Heart left ventricle (tissue), 13 donors: ENCODE data around the gene PAK1.

Experiments used
- CTCF ChIP-seq, 12 donors: fragments of 200-600 bp; sonication (generic) in 4 of 12; IDR thresholded peaks; one replicate each; pipeline versions ENCODE4 v1.5.0 to v1.8.0; 2018 to 2022; ENCODE audit warnings: antibody characterized with exemption in 12 of 12, mild to moderate bottlenecking in 5 of 12
- POLR2A ChIP-seq, 2 donors: fragments of 450-650 bp; IDR thresholded peaks; one replicate each; pipeline ENCODE4 v1.6.1; 2017; ENCODE audit warnings: antibody characterized with exemption in 2 of 2, mild to moderate bottlenecking in 2 of 2, moderate library complexity in 2 of 2
- donor health status: ischemic (EF 13 %, LVEDD 7.1; RV severe dilation, severe dysfunction).
- donor health status: DM: no; HTN: yes; CAD: no.
- donor health status: DM: no; HTN: no; CAD: no.
- donor health status: ischemic (EF 25% LVEDD 6.9; RV normal size, moderate dysfunction).
- donor health status: ischemic (EF 25% LVEDD 5.7; RV mildly dilated, moderate dysfunction).
- donor health status: ischemic (EF 35%, LVEDD 5.7; RV mildly dilated, moderate dysfunction).
- donor health status: nonischemic (EF 11% LVEDD 7.7; RV severe dilation, severe dysfunction).
- donor health status: DM: yes; HTN: yes; CAD: no.
- donor health status: PGD.
- donor health status: ischemic (EF 29% LVEDD 5.4; RV normal size, mild dysfunction).
- donor health status: nonischemic (EF 23%, LVEDD 6.1; RV moderate dilation, normal function).

- TF ChIP-seq CTCF (IDR thresholded peaks at IDR 0.05) (no peak), POLR2A (IDR thresholded peaks at IDR 0.05) (no peak)
Observed at GRCh38 chr11:77418971-77419597, 54.8 kb downstream of the PAK1 start.
